BJ (cell line): ENCODE measurements around the gene NAGPA. TPM values are rescaled to one million over a fixed set of nuclear protein-coding genes. Genes with fewer than 3 reads are reported as not detected.

Source experiments
- CTCF ChIA-PET: fragments of 350-600 bp; formaldehyde crosslinking; extraction: SDS; loops from one replicate; lab custom pipeline; 2021; ENCODE audit warnings: antibody characterized with exemption, inconsistent platforms; lab: Yijun Ruan, JAX
- POLR2A ChIA-PET: fragments of 300-600 bp; sonication (Branson Sonifier 250); formaldehyde crosslinking; extraction: SDS; loops from one replicate; lab custom pipeline; 2021; ENCODE audit warnings: antibody characterized with exemption; lab: Charles Lee
- DNase-seq: peaks from one replicate; pipeline ENCODE4 v3.0.0-alpha.2; 2011; ENCODE audit warnings: low read depth
- H3K27me3 ChIP-seq: 2 replicates; pipeline ENCODE4 v1.6.0; 2011; ENCODE audit warnings: low read length; ENCODE audit not compliant: control insufficient read depth, insufficient read depth
- H3K36me3 ChIP-seq: 2 replicates; pipeline ENCODE4 v1.5.1; 2011; ENCODE audit warnings: low read length; ENCODE audit not compliant: control insufficient read depth, insufficient read depth
- H3K4me3 ChIP-seq: 2 replicates; pipeline ENCODE4 v1.5.1; 2011; ENCODE audit warnings: low read depth, mild to moderate bottlenecking, control low read depth, low read length
- polyA plus RNA-seq: library from polyadenylated mRNA; depleted of rRNA; stranded (reverse); fragments of >200 nt; gene quantifications from 2 replicates; pipeline ENCODE4 v1.2.3, GENCODE V29; 2011
- TF ChIP-seq, protein P1 (sequence below): IDR thresholded peaks from 2 replicates; pipeline ENCODE4 v1.5.1; 2011; ENCODE audit warnings: low read depth, mild to moderate bottlenecking, control low read depth, inconsistent platforms, low read length, moderate library complexity; ENCODE audit not compliant: insufficient read depth

NAGPA gene
- polyA plus RNA-seq, 1 experiment = 17.3 TPM

DNA sequence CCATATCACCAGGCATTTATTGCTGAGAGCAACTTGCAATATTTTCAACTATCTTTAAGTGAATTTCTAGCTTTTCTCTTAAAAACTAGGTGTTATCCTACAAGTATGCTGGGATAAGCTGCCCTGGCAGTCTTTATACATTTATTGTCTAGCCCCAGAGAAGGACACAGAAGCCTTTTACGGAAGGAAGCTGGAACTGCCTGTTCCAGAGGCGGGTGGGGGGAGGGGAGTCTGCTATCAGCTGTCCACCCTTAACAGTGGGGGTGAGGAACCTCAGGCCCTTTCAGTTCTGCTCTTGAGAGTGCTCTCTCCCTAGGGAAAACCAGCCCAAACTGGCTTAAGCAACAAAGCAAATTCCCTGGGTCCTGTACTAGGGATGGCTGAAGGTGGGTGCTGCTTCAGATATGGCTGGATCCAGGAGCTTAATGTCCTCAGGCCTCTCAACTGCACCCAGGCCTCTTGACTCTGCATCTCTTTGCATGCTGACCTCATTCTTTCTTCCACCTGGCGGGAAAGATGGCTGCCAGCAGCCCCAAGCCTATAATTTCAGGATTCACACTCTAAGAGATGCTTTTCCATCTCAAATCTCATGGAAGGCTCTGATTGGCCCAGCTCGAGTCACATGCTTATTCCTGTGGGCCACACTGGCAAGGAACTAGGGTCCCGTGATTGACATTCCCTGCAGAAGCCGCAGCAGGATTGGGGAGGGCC lies 16.6 kb downstream of the NAGPA start:
- POLR2A ChIA-PET = no interaction called here
- Histone ChIP-seq H3K4me3 (no peak overlapping the region), H3K27me3 (peaks cover 4% of the 10 kb centered on the region; the same call in 1 of the 2 replicates), H3K36me3 (no peaks in the 10 kb centered on the region)
- CTCF ChIA-PET = no interaction called here
- TF ChIP-seq, protein P1, sequence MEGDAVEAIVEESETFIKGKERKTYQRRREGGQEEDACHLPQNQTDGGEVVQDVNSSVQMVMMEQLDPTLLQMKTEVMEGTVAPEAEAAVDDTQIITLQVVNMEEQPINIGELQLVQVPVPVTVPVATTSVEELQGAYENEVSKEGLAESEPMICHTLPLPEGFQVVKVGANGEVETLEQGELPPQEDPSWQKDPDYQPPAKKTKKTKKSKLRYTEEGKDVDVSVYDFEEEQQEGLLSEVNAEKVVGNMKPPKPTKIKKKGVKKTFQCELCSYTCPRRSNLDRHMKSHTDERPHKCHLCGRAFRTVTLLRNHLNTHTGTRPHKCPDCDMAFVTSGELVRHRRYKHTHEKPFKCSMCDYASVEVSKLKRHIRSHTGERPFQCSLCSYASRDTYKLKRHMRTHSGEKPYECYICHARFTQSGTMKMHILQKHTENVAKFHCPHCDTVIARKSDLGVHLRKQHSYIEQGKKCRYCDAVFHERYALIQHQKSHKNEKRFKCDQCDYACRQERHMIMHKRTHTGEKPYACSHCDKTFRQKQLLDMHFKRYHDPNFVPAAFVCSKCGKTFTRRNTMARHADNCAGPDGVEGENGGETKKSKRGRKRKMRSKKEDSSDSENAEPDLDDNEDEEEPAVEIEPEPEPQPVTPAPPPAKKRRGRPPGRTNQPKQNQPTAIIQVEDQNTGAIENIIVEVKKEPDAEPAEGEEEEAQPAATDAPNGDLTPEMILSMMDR = no peak
- DNase-seq = no peak

DNA sequence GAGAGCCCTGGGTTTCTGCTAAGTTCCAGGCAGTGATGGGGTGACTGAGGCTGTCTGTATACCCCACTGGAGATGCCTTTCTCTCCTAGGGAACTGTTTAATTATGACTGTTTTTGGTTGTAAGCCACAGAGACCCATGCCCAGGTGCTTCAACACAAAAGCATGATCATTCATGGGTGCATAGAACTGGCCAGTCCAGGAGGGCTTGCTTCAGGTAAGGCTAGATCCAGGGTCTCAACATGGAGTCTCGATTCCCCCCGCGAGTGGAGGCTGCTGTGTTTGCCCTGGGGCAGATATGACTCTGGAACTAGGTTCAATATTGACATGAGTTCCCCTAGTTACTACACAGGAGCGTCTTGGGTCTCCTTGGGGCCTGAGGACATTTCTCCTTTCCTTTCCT lies 17.8 kb downstream of the NAGPA start:
- Histone ChIP-seq H3K27me3 (peaks cover 4% of the 10 kb centered on the region; the same call in 1 of the 2 replicates), H3K4me3 (no peak overlapping the region), H3K36me3 (no peaks in the 10 kb centered on the region)
- ChIA-PET POLR2A (no interaction called here), CTCF (no interaction called here)
- TF ChIP-seq, protein P1 = no peak
- DNase-seq = no peak

DNA sequence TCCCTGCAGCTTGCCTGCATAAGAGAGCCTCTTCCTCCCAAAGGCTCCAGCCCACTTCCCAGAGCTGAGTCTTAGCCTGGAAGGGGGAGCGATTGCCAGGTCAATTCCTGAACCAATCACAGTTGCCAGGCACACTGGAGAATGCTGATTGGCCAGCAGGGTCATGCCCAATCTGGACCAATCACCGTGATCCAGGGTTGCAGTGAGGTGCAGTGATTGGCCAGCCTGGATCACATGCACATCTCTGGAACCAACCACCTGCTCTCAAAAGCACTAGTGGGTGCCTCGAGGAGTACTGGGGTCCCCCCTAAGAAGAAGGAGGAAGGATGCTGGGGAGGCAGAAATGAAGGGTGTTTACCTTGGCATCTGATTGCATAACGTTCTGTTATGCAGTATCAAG lies 18.4 kb downstream of the NAGPA start:
- H3K27me3 ChIP-seq = peaks cover 5% of the 10 kb centered on the region; the same call in 1 of the 2 replicates
- no peak for DNase-seq
- no peak overlapping the region for H3K4me3 ChIP-seq
- TF ChIP-seq, protein P1 = no peak
- CTCF ChIA-PET = no interaction called here
- POLR2A ChIA-PET = no interaction called here
- H3K36me3 ChIP-seq = no peaks in the 10 kb centered on the region

DNA sequence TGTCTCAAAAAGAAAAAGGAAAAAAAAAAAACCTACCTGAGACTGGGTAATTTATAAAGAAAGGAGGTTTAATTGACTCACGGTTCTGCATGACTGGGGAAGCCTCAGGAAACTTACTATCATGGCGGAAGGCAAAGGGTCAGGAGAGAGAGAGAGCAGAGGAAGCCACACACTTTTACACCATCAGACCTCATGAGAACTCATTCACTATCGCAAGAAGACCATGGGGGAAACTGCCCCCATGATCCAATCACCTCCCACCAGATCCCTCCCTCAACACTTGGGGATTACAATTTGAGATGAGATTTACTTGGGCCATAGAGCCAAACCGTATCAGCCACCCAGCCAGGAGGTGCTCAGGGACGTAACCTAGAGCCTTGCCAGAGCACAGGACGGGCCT lies 20.8 kb downstream of the NAGPA start:
- ChIA-PET CTCF (no interaction called here), POLR2A (no interaction called here)
- no peaks in the 10 kb centered on the region for H3K36me3 ChIP-seq
- no peak overlapping the region for H3K4me3 ChIP-seq
- TF ChIP-seq, protein P1 = no peak
- DNase-seq = no peak
- peaks cover 2% of the 10 kb centered on the region; the same call in 1 of the 2 replicates for H3K27me3 ChIP-seq

DNA sequence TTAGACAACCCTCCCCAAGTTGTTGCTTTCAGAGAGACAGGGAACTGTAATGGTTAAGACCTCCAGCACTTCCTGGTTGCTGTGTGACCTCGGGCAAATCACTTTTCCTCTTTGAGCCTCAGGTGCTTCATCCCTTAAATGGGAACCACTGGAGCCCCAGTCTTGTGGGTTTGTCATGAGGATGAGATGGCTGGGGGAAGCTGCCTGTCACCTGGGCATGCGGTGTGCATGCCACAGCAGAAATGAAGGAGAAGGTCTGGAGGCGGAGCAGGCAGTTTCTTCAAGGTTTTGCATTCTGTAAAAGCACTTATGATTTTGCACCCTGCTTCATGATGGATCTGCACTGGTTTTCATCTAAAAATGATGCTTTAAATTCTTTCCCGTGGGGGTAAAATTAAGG lies 22.1 kb downstream of the NAGPA start:
- POLR2A ChIA-PET = no interaction called here

More for the DNA sequence above, 22.1 kb downstream of the NAGPA start:
- DNase-seq = no peak
- peaks cover 3% of the 10 kb centered on the region; the same call in 1 of the 2 replicates for H3K27me3 ChIP-seq
- CTCF ChIA-PET = interaction anchor here (0.6 kb wide), 1 partner anchor 12 kb away, joined by 3 read pairs; no protein-coding TSS in a partner anchor
- TF ChIP-seq, protein P1 = no peak
- no peaks in the 10 kb centered on the region for H3K36me3 ChIP-seq
- no peak overlapping the region for H3K4me3 ChIP-seq
